Adipocyte (in vitro differentiated cells): Measurements from ENCODE around the gene ANKRD23.
A peak's percentile ranks its signal among the peaks of the same experiment; 100 is the strongest.
"Not testable (repeated sequence)": the region's sequence is repeated elsewhere in the genome, so short reads cannot be mapped to it uniquely, and the experiment has no call there.

Source experiments
- DNase-seq: peaks from one replicate; pipeline ENCODE4 v3.0.0-alpha.2; 2015; ENCODE audit warnings: low read depth
- H3K27me3 ChIP-seq: replicated peaks from 2 replicates; pipeline ENCODE4 v1.7.0; 2013; ENCODE audit warnings: mild to moderate bottlenecking, low read length, moderate library complexity; ENCODE audit not compliant: control insufficient read depth, insufficient read depth
- H3K36me3 ChIP-seq: 2 replicates; pipeline ENCODE4 v1.7.0; 2013; ENCODE audit warnings: low read length, mild to moderate bottlenecking, moderate library complexity; ENCODE audit not compliant: control insufficient read depth, insufficient read depth, severe bottlenecking
- H3K4me1 ChIP-seq: 2 replicates; pipeline ENCODE4 v1.7.0; 2013; ENCODE audit warnings: mild to moderate bottlenecking, low read length, moderate library complexity; ENCODE audit not compliant: control insufficient read depth, insufficient read depth
- H3K4me3 ChIP-seq: 2 replicates; pipeline ENCODE4 v1.7.0; 2013; ENCODE audit warnings: mild to moderate bottlenecking, low read length, moderate library complexity
- H3K9ac ChIP-seq: 2 replicates; pipeline ENCODE4 v1.7.0; 2013; ENCODE audit warnings: mild to moderate bottlenecking, low read length, moderate library complexity
- H3K9me3 ChIP-seq: 2 replicates; pipeline ENCODE4 v1.7.0; 2013; ENCODE audit warnings: mild to moderate bottlenecking, low read length, moderate library complexity; ENCODE audit not compliant: control insufficient read depth

ANKRD23 gene

DNA sequence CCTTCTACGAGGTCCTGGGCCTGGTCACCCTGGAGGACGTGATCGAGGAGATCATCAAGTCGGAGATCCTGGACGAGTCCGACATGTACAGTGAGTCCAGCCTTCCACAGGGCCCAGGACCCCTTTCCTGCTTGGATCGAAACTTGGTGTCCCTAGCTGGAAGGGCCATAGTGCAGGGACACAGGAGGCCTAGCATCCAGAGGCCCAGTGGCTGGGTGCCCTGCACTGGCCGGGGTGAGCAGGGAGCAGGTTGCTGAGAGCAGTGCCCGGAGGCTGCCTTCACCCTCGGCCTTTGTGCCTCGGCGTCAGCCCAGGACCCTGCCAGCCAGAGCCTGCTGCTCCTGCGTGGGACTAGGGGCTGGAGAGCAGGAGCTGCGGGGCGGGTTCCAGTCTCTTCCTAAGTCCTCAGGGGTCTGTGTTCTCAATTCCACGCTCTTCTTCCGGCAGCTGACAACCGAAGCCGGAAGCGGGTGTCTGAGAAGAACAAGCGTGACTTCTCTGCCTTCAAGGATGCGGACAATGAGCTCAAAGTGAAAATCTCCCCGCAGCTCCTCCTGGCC lies 46.7 kb downstream of the ANKRD23 start:
- Histone ChIP-seq H3K27me3 (no peaks in the 10 kb centered on the region), H3K9me3 (no peaks in the 10 kb centered on the region), H3K9ac (no peak overlapping the region), H3K4me1 (no peaks in the 10 kb centered on the region), H3K4me3 (no peak overlapping the region), H3K36me3 (no peaks in the 10 kb centered on the region)
- no peak for DNase-seq

DNA sequence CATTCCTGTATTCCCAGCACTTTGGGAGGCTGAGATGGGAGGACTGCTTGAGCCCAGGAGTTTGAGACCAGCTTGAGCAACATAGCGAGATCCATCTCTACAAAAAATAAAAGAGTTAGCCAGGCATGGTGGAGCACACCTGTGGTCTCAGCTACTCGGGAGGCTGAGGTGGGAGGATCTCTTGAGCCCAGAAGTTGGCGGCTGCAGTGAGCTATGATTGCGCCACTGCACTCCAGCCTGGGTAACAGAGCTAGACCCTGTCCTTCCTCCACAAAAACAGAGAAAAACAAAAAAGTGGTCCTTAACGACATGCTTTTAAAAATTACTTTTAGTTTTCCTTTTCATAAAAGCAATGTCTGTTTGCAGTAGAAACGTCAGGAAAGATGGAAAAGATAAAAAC lies 47.3 kb downstream of the ANKRD23 start:
- H3K9ac ChIP-seq, DNase-seq, H3K36me3 ChIP-seq, H3K9me3 ChIP-seq, H3K4me3 ChIP-seq, H3K27me3 ChIP-seq, H3K4me1 ChIP-seq: not testable (repeated sequence)

DNA sequence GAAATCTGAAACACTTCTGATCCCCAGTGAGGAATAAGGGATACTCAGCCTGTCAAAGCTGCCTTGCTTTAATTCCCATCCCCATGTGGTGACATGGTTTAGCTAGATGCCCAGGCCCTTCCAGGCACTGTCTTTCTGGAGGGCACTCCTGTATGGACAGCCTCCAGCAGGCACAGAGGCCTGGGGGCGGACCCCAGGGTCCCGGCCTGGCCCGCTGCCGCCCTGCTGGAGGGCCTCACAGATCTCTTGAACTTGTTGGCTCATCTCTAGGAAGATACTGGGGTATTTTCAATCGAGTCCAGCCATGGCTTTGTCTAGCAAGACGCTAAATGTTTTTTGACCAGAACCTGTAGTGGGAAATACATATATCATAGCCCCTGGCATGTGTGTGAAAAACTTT lies 48.7 kb downstream of the ANKRD23 start:
- DNase-seq: no peak
- Histone ChIP-seq H3K4me1 (no peaks in the 10 kb centered on the region), H3K9ac (no peak overlapping the region), H3K9me3 (no peaks in the 10 kb centered on the region), H3K4me3 (no peak overlapping the region), H3K27me3 (no peaks in the 10 kb centered on the region), H3K36me3 (no peaks in the 10 kb centered on the region)

DNA sequence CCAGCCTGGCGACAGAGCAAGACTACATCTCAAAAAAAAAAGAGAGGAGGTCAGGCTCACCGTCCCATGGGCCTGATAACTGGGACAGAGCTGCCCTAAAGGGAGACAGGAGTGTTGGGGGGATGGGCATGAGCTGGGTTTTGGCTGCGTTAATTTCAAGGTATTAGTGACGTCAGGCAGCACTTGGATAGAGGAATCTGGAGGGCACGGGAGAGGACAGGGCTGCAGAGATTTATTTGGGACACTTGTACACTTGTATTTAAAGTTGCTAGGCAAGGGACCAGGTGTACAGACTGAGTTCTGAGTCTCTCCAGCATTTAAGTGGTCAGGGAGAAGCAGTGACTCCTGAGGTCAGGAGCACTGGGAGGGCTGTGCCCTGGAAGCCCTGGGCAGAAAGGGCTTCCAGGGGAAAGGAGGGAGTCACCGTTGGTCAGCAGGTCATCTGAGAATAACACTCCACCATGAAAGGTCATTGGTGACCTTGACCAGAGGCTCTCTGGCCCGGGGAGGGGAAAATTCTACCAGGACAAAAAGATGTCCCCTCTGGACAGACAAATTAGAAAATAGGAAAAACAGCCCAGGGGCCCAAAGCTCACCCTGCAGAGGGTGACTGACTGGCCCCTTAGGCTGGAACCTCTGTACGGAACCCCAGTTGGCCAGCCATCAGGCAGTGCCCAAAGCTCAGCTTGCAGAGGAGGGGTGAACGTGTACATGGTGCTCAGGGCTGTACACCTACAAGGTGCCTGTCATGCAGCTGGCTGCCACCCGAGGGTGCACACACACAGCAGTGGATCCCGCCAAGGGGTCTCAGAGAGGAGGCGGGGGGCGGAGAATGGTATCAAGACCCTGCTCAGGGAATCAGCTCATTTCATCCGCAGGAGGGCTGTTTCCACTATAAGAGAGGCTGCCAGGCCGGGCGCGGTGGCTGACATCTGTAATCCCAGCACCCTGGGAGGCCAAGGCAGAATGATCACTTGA lies 50.8 kb downstream of the ANKRD23 start:
- Histone ChIP-seq H3K4me3 (no peak overlapping the region), H3K9me3 (no peaks in the 10 kb centered on the region), H3K4me1 (peaks cover 6% of the 10 kb centered on the region)

DNA sequence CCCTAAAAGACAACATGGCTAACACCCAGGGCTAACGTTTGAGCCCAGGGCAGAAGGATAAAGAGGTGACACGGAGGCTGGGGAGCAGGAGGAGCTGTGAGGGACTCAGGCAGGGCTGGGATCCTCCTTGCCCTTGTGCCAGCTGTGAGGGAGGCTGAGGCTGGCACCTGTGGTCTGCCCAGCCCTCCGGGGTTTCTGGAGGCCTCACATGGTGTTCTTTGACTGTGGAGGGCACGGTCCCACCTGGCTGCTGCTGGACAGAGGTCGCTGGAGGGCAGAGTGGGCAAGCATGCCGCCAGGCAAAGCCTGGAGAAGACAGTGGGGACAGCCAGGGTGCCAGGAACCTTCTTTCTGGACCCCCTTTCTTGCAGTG lies 54.6 kb downstream of the ANKRD23 start:
- no peak for DNase-seq
- Histone ChIP-seq H3K4me3 (no peak overlapping the region), H3K9ac (no peak overlapping the region), H3K9me3 (no peaks in the 10 kb centered on the region), H3K27me3 (no peaks in the 10 kb centered on the region), H3K4me1 (peaks cover 16% of the 10 kb centered on the region), H3K36me3 (no peaks in the 10 kb centered on the region)

More for the DNA sequence above, 50.8 kb downstream of the ANKRD23 start:
- H3K9ac ChIP-seq: no peak overlapping the region
- no peak for DNase-seq
- no peaks in the 10 kb centered on the region for H3K27me3 ChIP-seq
- no peaks in the 10 kb centered on the region for H3K36me3 ChIP-seq

DNA sequence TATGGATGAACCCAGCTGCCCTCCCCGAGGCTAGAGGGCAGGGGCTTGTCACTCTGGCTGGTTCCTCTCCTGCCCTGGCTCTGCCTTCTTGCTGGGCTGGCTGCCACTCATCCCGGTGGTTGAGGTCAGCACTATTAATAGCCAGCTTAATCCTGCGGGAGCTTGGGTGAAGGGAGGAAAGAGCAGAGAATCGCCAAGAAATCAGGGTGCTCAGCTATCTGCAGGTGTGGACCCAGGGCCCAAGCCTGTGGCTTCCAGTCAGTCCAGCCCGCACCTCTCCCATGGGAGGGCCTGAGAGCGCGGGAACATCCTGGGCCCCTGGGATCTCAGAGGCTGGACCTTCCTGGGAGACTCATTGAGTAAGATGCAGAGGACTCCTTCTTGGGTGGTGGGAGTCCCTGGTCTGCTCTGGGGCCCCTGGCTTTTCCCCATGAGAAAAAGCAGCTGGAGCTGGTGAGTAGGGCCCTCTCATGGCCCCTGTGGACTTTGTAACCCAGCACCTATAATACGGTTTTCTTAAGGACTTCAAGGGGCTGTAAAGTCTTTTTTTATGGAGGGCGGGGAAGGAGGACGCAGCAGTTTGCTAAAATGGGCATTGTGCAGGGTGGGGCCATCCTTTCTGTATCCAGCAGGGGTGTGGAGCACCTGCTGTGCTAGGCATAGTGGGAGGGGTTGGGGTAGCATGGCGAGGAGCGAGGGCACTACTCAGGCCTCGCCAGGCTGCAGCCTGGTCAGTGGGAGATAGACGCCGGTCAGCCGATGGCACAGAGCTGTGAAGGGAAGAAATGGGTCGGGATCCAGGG lies 55.2 kb downstream of the ANKRD23 start:
- peak; percentile 17 for DNase-seq
- no peak overlapping the region for H3K4me3 ChIP-seq
- H3K27me3 ChIP-seq: no peaks in the 10 kb centered on the region

More for the DNA sequence above, 55.2 kb downstream of the ANKRD23 start:
- Histone ChIP-seq H3K9ac (no peak overlapping the region), H3K9me3 (no peaks in the 10 kb centered on the region), H3K36me3 (no peaks in the 10 kb centered on the region), H3K4me1 (peaks cover 16% of the 10 kb centered on the region)
